Measurements from ENCODE around the gene SULT2B1.

DNA sequence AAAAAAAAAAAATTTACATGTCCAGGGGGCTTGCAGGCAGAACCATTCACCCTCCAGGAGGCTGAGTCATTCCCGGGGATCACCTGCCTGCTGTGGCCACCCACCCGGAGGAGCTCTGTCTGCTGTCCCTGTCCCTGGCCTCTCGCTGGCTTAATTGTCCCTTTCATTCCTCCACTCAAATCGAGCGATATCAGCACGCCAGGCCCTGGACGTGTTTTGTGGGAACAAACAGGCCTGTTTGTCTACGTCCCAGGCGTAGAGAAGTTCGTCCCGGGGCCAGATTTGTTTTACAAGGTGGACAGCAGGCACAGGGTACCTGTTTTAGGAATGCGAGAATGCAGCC is 21.2 kb downstream of the SULT2B1 start:
- TF ChIP-seq YY1 (IDR thresholded peaks at IDR 0.05; ENCODE audit: insufficient read depth, insufficient read length) (no peak), ZNF274 (IDR thresholded peaks at IDR 0.05; ENCODE audit: low read depth, low read length) (no peak)
